GM19468 (cell line): ENCODE results near the gene CAVIN3.
"Not testable (repeated sequence)": the region's sequence is repeated elsewhere in the genome, so short reads cannot be mapped to it uniquely, and the experiment has no call there.

Source experiments
- ATAC-seq: cut with Tn5 transposase; IDR thresholded peaks from one replicate; pipeline ENCODE4 v1.9.1; 2021; ENCODE audit warnings: mild to moderate bottlenecking, moderate library complexity, moderate number of reproducible peaks; ENCODE audit not compliant: unreplicated experiment; ENCODE audit errors: extremely low read depth

The CAVIN3 gene

DNA sequence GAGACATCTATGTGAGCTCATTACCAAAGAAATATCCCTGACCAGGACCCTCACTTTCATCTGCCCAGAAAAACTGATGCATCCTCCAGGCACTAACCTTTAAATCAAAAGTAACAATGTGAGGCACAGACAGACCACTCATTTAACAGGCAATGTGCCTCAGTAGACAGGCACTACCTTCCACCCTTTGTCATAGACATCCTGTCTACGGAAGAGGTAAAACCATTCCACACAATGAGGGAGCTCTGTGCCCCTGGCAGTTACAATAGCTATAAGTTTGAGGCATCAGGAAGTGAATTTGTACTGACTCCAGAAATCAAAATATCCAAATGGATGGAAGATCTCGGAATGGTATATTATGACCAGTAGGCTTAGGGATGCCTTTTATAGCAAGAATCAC, 6.7 kb upstream of the CAVIN3 start:
- ATAC-seq: no peak

DNA sequence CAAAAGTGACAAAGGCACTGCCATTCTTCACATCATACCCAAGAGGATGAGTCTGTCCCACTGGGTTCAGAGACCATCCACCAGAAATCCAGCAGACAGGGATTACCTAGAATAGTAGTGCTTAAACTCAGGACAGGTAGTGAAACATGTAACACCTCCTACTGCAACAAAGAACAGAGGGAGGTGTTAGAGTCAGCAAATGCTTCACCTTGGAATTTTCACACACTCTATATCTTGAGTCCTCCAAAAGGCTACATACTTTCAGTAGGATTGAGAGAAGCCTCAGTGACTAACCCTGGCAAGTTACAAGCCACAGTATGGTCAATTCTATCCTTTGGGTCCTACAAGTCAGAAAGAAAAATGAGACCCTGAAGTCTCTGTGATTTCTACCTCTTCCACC, 6.0 kb upstream of the CAVIN3 start:
- ATAC-seq: no peak

GRCh38 chr11:6323291-6323905, 3.1 kb upstream of the CAVIN3 start:
- ATAC-seq: no peak

GRCh38 chr11:6321961-6322362, 1.7 kb upstream of the CAVIN3 start:
- no peak for ATAC-seq

DNA sequence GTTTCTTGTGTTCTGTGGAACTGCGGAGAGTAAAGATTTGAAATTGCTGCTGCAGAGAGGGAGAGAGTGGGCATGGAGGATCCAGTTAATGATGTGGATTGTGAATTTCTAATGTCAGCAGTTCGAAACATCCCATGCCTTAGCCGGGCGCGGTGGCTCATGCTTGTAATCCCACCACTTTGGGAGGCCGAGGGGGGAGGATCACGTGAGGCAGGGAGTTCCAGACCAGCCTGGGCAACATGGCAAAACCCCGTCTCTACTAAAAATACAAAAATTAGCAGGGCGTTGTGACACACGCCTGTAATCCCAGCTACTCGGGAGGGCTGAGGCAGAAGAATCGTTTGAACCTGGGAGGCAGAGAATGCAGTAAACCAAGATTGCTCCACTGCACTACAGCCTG, 1.1 kb upstream of the CAVIN3 start:
- ATAC-seq: no peak

DNA sequence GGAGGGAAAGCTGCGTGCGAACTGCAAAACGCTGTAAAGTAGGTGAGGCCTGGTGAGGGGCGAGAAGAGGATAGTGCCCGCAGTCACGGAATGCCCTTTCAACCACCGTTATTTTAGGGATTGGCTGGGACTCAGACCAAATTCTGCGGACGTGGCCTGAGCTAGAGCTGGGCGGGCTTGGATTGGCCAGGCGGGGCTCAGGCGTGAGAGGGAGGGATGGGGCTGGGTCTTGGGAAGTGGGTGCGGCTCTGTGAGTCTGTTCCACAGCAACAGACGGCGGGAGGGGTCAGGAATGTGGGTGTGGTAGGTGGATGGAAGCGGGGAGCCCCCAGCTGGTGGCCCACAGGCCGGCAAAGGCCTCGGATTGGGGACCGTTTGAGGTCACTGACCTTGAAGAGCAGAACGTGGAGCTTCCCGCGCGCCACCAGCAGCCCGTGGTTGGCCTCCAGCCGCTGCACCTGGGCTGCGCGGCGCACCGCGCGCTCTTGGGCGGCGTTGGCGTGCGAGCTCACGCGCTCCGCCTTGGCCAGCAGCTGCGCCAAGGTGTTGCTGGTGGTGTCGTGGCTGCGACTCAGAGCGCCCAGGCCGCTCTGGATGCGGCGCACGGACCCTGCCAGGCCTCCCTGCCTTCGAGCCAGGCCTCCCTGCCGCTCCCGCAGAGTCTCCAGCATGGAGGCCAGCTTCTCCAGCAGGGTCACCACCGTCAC, 444 bp downstream of the CAVIN3 start:
- no peak for ATAC-seq

DNA sequence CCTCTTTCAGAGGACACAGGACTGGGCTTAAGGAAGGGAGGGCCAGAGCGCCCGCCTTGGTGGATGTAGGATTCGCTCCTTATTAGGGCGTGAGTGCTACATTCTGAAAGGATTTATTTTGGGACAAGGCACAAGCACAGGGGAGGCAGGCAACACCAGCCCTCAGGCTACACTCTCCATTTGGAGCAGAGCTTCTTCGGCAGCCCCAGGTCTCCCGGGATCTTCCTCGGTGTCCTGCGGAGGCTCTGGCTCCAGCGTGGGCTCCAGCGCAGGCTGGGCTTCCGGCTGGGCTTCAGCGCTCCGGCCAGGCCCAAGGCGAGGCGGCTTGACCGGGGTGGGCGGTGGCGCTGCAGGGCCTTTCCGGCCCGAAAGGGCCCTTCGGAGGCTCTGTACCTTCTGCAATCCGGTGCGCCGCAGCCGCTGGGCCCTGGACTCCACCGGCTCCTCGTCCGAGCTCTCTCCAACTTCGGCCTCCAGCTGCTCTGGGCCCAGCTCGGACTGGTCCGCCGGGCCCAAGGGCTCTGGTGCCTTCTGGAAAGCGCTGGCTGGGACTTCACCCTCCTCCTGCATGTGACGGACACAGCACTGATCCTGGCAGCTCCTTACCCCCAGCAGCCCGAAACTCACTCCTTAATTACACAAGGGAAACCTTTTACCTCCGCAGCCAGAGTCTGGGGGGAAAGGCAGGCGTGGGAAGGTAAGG, 1.1 kb downstream of the CAVIN3 start:
- ATAC-seq: no peak

DNA sequence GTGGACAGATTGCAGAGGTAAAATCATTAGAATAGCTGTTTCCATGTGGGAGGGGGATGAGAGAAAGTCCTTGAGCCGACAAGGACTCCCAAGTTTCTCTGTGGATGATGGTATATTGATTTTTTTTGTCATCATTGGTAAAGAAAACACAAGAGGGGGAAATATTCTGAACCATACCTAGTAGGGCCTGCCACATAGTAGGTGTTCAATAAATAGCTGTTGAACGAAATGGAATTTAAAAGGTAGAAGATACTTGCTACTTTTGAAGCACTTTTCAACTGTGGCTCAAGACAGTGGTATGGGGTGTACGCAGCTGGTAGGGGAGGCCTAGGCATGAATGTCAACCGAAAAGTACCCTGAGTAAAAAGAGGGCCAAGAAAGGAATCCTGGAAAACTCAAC, 2.1 kb downstream of the CAVIN3 start:
- ATAC-seq: no peak

DNA sequence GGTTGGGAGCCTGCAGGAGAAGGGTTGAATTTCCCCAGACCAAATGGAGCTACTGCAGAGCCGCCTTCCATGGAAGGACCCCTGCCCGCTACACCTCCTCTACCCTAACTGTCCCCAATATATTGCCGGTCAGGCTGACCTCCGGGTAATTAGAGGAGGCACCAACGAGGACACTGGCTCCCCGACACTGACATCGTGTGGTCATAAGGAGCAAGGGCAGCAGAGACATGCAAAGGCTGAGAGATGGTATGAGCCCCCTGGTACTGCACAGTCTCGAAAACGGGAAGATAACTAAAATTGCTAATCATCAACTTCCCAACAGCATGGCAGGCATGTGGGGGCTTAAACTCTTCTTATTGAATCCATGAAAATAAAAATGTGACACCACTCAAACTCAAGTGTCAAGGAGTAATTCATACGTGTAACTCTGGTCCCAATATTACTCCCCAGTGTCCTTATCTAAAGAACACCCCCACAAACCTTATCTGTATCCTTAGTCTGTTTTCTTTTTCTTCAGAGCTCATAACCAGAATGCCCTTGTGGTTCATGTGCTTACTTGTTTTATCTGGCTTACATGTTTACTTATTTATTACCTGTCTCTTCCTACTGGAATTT, 4.4 kb downstream of the CAVIN3 start:
- ATAC-seq: peak; percentile 48

DNA sequence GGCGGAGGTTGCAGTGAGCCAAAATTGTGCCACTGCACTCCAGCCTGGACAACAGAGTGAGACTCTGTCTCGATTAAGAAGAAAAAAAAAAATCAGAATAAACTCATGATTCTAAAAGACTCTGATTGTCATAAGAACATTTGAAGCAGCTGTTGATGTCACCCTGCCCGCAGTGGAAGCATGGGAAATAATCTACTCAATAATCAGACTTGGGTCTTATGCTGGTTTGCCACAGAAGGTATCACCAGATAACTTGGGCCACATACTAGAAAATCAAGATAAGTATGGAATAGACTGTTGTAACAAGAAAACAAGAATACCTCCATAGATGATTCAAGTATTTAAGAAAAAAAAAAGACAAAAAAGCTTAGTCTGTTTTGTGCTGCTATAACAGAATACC, 8.2 kb downstream of the CAVIN3 start:
- ATAC-seq: no peak

- ATAC-seq: no peak
Measured at GRCh38 chr11:6307876-6308275, 12.4 kb downstream of the CAVIN3 start.

DNA sequence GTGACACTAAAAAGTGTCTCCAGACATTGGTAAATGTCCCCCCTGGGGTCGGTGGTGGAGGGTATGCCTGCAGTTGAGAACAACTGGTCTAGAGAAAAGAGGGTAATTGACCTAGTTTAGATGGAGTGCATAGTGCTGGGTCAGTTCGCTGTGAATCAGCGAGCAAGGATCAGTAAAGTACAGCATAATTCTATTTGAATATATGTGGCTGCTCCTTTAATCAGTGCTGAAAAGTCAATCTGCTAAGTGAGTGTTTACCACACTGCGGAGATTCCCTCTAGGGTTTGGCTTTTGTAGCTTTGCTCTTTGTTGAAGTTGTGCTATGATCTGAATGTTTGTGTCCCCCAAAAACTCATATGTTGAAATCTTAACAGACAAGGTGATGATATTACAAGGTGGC, 15.0 kb downstream of the CAVIN3 start:
- ATAC-seq: no peak

GRCh38 chr11:6303661-6304060, 16.6 kb downstream of the CAVIN3 start:
- no peak for ATAC-seq

DNA sequence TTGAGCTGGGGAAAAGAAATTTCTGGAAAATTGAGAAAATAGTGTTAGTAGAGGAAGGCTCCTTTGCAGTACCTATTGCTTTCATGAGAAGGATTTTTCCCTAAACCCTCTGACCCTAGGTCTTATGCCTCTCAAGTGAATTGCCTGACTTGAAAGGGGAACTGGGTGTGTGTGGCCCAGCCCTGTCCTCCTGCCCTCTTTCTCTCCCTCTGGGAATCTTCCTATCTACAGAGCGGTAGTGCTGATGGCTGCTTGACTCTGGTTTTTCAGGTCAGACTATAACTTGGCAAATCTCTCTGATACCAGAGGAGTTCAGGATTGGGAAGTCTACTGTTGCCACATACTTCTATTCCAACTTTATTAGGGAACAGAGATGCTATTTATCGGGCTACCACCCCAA, 19.2 kb downstream of the CAVIN3 start:
- no peak for ATAC-seq

GRCh38 chr11:6300325-6300724, 20.0 kb downstream of the CAVIN3 start:
- ATAC-seq: no peak

DNA sequence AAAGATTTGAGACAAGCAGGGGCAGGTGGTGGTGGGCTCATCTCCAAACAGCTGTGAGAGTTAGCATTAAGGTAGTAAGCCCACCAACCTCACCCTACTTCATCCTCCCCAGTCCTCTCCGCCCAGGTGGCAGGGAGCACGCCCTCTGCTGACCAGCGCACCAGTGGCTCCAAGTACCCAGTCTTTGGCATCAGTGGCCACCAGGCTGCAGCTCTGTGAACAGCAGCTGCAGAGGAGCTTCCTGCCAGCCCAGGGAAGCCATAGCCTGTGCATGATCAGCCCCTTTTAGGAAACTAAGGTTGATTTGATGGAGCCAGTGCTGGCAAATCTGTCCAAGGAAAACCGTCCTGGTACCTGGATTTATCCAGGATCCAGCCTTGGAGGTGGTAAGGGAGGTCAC, 21.7 kb downstream of the CAVIN3 start:
- ATAC-seq: no peak

GRCh38 chr11:6297831-6298230, 22.5 kb downstream of the CAVIN3 start:
- ATAC-seq: no peak

DNA sequence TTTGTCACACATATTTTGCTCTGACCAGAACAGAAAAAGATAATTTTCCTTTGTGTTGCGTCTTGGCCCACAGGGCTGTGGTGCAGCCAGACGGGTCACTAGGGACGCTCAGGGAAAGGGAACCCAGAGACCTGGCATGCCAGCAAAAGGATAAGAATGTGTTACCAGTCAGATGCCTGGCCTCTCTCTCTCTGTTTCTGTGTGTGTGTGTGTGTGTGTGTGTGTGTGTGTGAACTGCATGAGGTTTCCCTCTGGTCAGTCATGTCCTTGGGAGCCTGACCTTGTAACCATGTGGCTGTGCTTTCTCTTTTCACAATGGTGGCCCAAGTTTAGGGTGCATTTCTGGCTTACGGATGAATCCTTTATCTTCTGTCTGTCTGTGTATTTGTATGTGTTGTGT, 35.3 kb downstream of the CAVIN3 start:
- ATAC-seq: no peak

DNA sequence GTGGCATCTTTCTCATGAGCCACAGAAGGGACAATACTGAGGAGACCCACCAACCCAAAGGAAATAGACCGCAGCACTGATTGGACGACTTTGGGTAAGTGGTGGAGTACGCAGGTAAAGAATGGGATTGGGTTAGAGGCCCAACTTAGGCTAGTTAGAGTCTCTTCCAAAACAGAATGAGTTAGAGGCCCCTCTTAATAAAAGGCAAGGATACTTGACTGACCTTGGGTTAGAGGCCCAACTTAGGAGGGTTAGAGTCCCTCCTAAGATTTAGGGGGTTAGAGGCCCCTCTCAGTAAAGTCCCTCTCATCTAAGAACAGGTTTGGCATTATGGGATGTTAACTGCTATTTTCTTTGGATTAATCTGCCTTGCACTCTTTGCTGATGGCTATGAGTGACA, 36.1 kb downstream of the CAVIN3 start:
- no peak for ATAC-seq

DNA sequence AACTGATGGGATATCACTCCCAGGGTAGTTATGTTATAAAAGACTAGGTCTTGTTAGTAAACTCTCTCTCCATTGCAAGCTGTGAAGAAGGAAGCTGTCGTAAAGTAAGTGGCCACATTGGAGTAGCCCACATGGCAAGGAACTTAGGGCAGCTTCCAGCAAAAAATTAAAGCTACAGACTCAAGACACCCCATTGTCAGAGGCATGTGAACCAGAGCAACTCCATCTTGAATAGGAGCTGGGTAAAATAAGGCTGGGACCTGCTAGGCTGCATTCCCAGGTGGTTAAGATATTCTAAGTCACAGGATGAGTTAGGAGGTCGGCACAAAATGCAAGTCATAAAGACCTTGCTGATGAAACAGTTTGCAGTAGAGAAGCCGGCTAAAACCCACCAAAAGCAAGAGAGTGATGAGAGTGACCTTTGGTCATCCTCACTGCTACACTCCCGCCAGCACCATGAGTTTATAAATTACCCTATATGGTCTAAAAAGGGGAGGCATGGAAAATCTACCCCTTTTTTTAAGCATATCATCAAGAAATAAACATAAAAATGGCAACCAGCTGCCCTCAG, 36.8 kb downstream of the CAVIN3 start:
- ATAC-seq: no peak

GRCh38 chr11:6280809-6281208, 39.5 kb downstream of the CAVIN3 start:
- not testable (repeated sequence) for ATAC-seq
